ENCODE results near the gene CTSK. TPM values are rescaled to one million over a fixed set of nuclear protein-coding genes. Genes with fewer than 3 reads are reported as not detected.

Gene CTSK
- polyA plus RNA-seq, 2 donors = 5.7 to 11.1 TPM

DNA sequence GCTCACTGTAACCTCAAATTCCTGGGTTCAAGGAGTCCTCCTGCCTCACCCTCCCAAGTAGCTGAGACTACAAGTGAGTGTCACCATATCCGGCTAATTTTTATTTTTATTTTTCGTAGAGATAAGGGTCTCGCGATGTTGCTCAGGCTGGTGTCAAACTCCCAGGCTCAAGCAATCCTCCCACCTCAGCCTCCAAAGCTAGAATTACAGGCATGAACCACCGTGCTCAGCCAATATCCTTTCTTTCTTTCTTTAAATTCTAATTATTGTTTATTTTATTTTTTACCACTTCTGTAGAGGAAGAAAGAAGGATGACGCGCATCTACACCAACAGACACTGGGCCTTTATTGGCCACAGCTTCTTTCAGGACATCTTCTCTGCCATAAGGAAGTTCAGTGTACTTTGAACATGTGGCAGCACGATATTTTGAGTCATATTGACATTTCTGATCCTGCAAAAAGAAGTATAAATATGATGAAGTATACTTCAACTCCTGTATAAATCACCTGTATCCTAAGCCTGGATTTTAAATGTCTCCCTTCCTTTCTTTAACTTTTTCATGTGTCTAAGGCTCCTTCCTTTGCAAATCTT, 58.2 kb downstream of the CTSK start:
- H3K4me3 ChIP-seq (ENCODE audit: low read depth in 1 of 2, low read length in 2 of 2) = no peak overlapping the region
- no peaks in the 10 kb centered on the region for H3K9me3 ChIP-seq (ENCODE audit: control insufficient read depth in 2 of 2, insufficient read depth in 1 of 2, low read depth in 1 of 2, low read length in 1 of 2)
- peaks cover 0 to 4% of the 10 kb centered on the region in 2 donors for H3K36me3 ChIP-seq (ENCODE audit: control insufficient read depth in 2 of 2, insufficient read depth in 2 of 2, low read length in 1 of 2)
- no peak overlapping the region for H3K27ac ChIP-seq (ENCODE audit: low read depth in 2 of 2, low read length in 1 of 2)
- 83 to 90% methylated on average over 8 of the region's 8 CpGs for WGBS, 2 donors
- no peaks in the 10 kb centered on the region for H3K27me3 ChIP-seq (ENCODE audit: control insufficient read depth in 1 of 2, insufficient read depth in 2 of 2, low read length in 2 of 2)
- no peaks in the 10 kb centered on the region for H3K4me1 ChIP-seq (ENCODE audit: control insufficient read depth in 2 of 2, insufficient read depth in 2 of 2, low read length in 1 of 2)

DNA sequence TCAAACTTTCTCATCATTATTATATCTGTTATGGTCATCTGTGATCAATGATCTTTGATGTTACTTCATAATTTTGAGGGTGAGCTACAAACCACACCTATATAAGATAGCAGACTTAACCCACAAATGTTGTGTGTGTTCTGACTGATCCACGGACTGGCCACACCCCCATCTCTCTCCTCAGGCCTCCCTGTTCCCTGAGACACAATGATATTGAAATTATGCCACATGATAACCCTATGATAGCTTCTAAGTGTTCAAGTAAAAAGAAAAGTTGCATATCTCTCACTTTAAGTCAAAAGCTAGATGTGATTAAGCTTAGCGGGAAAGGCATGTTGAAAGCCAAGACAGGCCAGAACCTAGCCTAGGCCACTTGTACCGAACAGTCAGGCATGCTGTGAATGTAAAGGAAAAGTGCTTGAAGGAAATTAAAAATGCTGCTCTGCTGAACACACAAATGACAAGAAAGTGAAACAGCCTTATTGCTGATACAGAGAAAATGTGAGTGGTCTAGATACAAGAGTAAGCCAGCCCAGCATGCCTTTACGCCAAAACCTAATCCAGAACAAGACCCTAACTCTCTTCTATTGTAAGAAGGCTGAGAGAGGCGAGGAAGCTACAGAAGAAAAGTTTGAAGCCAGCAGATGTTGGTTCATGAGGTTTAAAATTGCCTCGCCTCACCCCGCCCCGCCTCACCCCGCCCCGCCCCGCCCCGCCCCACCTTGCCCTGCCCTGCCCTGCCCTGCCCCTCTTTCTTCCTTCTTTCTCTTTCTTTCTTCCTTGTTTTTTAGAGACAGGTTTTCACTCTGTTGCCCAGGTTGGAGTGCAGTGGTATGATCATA, 59.0 kb downstream of the CTSK start:
- Histone ChIP-seq H3K27me3 (ENCODE audit: control insufficient read depth in 1 of 2, insufficient read depth in 2 of 2, low read length in 2 of 2) (no peaks in the 10 kb centered on the region), H3K4me3 (ENCODE audit: low read depth in 1 of 2, low read length in 2 of 2) (no peak overlapping the region), H3K27ac (ENCODE audit: low read depth in 2 of 2, low read length in 1 of 2) (peak overlapping the region in 1 of 2 donors; percentile 38), H3K9me3 (ENCODE audit: control insufficient read depth in 2 of 2, insufficient read depth in 1 of 2, low read depth in 1 of 2, low read length in 1 of 2) (no peaks in the 10 kb centered on the region), H3K4me1 (ENCODE audit: control insufficient read depth in 2 of 2, insufficient read depth in 2 of 2, low read length in 1 of 2) (no peaks in the 10 kb centered on the region), H3K36me3 (ENCODE audit: control insufficient read depth in 2 of 2, insufficient read depth in 2 of 2, low read length in 1 of 2) (peaks cover 0 to 4% of the 10 kb centered on the region in 2 donors)
- 78 to 79% methylated on average over 12 of the region's 12 CpGs for WGBS, 2 donors

Other genes starting within 250 kb of the CTSK start
- 100 to 1,000 TPM in 1 of 2 donors, 10 to 100 TPM in 1; 99.3 to 101 TPM for gene MCL1, start 228.7 kb downstream of the CTSK start, polyA plus RNA-seq
- gene ENSA, start 178.6 kb downstream of the CTSK start, polyA plus RNA-seq = 100 to 1,000 TPM; 290 to 298 TPM
- gene GOLPH3L, start 111.1 kb downstream of the CTSK start, polyA plus RNA-seq = 10 to 100 TPM; 20.3 to 27.0 TPM
- 1 to 10 TPM in 1 of 2 donors, not detected in 1; 3.8 TPM for gene HORMAD1, start 87.4 kb downstream of the CTSK start, polyA plus RNA-seq
- 10 to 100 TPM; 17.2 to 20.2 TPM for gene CTSS, start 42.5 kb downstream of the CTSK start, polyA plus RNA-seq
- 10 to 100 TPM in 1 of 2 donors, 1 to 10 TPM in 1; 9.0 to 10.5 TPM for gene ARNT, start 68.3 kb upstream of the CTSK start, polyA plus RNA-seq
- not detected for gene CTXND2, start 78.9 kb upstream of the CTSK start, polyA plus RNA-seq
- gene SETDB1, start 118.1 kb upstream of the CTSK start, polyA plus RNA-seq = 10 to 100 TPM; 14.4 to 17.8 TPM
- 10 to 100 TPM; 35.5 to 39.4 TPM for gene CERS2, start 166.6 kb upstream of the CTSK start, polyA plus RNA-seq
- 10 to 100 TPM; 14.4 to 17.5 TPM for gene ANXA9, start 174.0 kb upstream of the CTSK start, polyA plus RNA-seq
- gene MINDY1, start 198.6 kb upstream of the CTSK start, polyA plus RNA-seq = 10 to 100 TPM; 17.2 to 21.3 TPM
- gene PRUNE1, start 200.2 kb upstream of the CTSK start, polyA plus RNA-seq = 10 to 100 TPM in 1 of 2 donors, 1 to 10 TPM in 1; 7.2 to 10.1 TPM
- gene BNIPL, start 228.3 kb upstream of the CTSK start, polyA plus RNA-seq = 100 to 1,000 TPM; 111 to 159 TPM
- 1 to 10 TPM; 1.7 to 2.9 TPM for gene C1orf56, start 239.5 kb upstream of the CTSK start, polyA plus RNA-seq